Mucosa of descending colon (tissue), 3 donors: ENCODE results near the gene ZDHHC3. TPM values are rescaled to one million over a fixed set of nuclear protein-coding genes. Genes with fewer than 3 reads are reported as not detected.

Experiments used
- ATAC-seq: fragments of 200-7000 bp; cut with Tn5 transposase; one replicate; pipeline ENCODE4 v1.9.1; 2020; ENCODE audit warnings: mild to moderate bottlenecking, moderate library complexity
- DNase-seq, 3 donors: peaks; one replicate each; pipeline ENCODE4 v3.0.0-alpha.2; 2020
- H3K36me3 ChIP-seq: fragments of 200-600 bp; one replicate; pipeline ENCODE4 v1.8.0; 2021; ENCODE audit warnings: low read depth, mild to moderate bottlenecking
- H3K4me1 ChIP-seq: fragments of 200-600 bp; one replicate; pipeline ENCODE4 v1.8.0; 2021; ENCODE audit warnings: low read depth, mild to moderate bottlenecking
- H3K4me3 ChIP-seq: fragments of 200-600 bp; one replicate; pipeline ENCODE4 v1.8.0; 2021; ENCODE audit warnings: mild to moderate bottlenecking
- H3K9me3 ChIP-seq: fragments of 200-600 bp; one replicate; pipeline ENCODE4 v1.8.0; 2021; ENCODE audit warnings: mild to moderate bottlenecking
- CTCF ChIP-seq: fragments of 200-600 bp; IDR thresholded peaks from one replicate; pipeline ENCODE4 v1.8.0; 2022; ENCODE audit warnings: antibody characterized with exemption, mild to moderate bottlenecking
- intact Hi-C, 2 donors: fragments of 100-400 bp; cut with DNase I in 1 of 2; cut with micrococcal nuclease in 1 of 2; formaldehyde crosslinking; loops; one replicate each; pipeline versions ENCODE4 v1.11.0 to v1.11.1; 2022; cut with DNase I, micrococcal nuclease
- total RNA-seq, 3 donors: library from RNA; stranded (reverse); fragmentation: NEBNext Ultra II Directional in 2 of 3; extraction: Animal tissue kit (Norgen Biotek cat#: 25700) in 2 of 3; gene quantifications; one replicate each; pipeline versions ENCODE4 v1.2.1 to v1.2.4, GENCODE V29; 2021 to 2023
- donor health status: DM: no; HTN: no; CAD: no; lungs with moderate emphysema.
- donor health status: DM: no; HTN: no; CAD: no.
- donor health status: DM: no; HTN: yes; CAD: no.

ZDHHC3 gene
- total RNA-seq, 3 donors from 2014 or later: 94.7 to 204 (median 143) TPM

- Histone ChIP-seq H3K36me3 (peaks cover 4% of the 10 kb centered on the region), H3K4me3 (no peak overlapping the region), H3K4me1 (no peaks in the 10 kb centered on the region), H3K9me3 (no peaks in the 10 kb centered on the region)
- DNase-seq (no peak), ATAC-seq (no peak)
- TF ChIP-seq CTCF: no peak
- intact Hi-C loops: no loop called here
Measured at GRCh38 chr3:44931791-44932190, 44.2 kb downstream of the ZDHHC3 start.

GRCh38 chr3:44930911-44931310 is 45.1 kb downstream of the ZDHHC3 start:
- no peak for DNase-seq
- intact Hi-C loops: no loop called here
- ATAC-seq: no peak
- H3K4me3 ChIP-seq: no peak overlapping the region
- H3K36me3 ChIP-seq: peaks cover 4% of the 10 kb centered on the region
- no peaks in the 10 kb centered on the region for H3K9me3 ChIP-seq
- H3K4me1 ChIP-seq: no peaks in the 10 kb centered on the region
- no peak for TF ChIP-seq CTCF

GRCh38 chr3:44929782-44930181 is 46.2 kb downstream of the ZDHHC3 start:
- Histone ChIP-seq H3K36me3 (peaks cover 4% of the 10 kb centered on the region), H3K4me1 (no peaks in the 10 kb centered on the region), H3K9me3 (no peaks in the 10 kb centered on the region), H3K4me3 (no peak overlapping the region)
- no peak for TF ChIP-seq CTCF
- ATAC-seq: no peak
- no peak for DNase-seq
- intact Hi-C loops: no loop called here

- DNase-seq (no peak), ATAC-seq (no peak)
- peaks cover 4% of the 10 kb centered on the region for H3K36me3 ChIP-seq
- no peaks in the 10 kb centered on the region for H3K4me1 ChIP-seq
- TF ChIP-seq CTCF: no peak
- H3K4me3 ChIP-seq: no peak overlapping the region
- H3K9me3 ChIP-seq: no peaks in the 10 kb centered on the region
- intact Hi-C loops: no loop called here
Measured at GRCh38 chr3:44927371-44927770, 48.6 kb downstream of the ZDHHC3 start.

- no peak for DNase-seq
- intact Hi-C loops: no loop called here
- ATAC-seq: no peak
- Histone ChIP-seq H3K9me3 (no peaks in the 10 kb centered on the region), H3K4me3 (no peak overlapping the region), H3K4me1 (no peaks in the 10 kb centered on the region), H3K36me3 (peaks cover 4% of the 10 kb centered on the region)
- no peak for TF ChIP-seq CTCF
Measured at GRCh38 chr3:44926921-44927320, 49.1 kb downstream of the ZDHHC3 start.

- intact Hi-C loops: no loop called here
- ATAC-seq (no peak), DNase-seq (no peak)
- no peak for TF ChIP-seq CTCF
- H3K4me3 ChIP-seq: no peak overlapping the region
- no peaks in the 10 kb centered on the region for H3K9me3 ChIP-seq
- peaks cover 4% of the 10 kb centered on the region for H3K36me3 ChIP-seq
- H3K4me1 ChIP-seq: no peaks in the 10 kb centered on the region
Measured at GRCh38 chr3:44926172-44926571, 49.8 kb downstream of the ZDHHC3 start.
